Femur (tissue), 1 donor: ENCODE measurements around the gene E2F1.
"Not testable (repeated sequence)": the region's sequence is repeated elsewhere in the genome, so short reads cannot be mapped to it uniquely, and the experiment has no call there.

ENCODE experiments used
- DNase-seq: peaks from one replicate; pipeline ENCODE4 v3.0.0-alpha.2; 2017

Gene E2F1

GRCh38 chr20:33710681-33711445 lies 24.7 kb upstream of the E2F1 start:
- DNase-seq = no peak

- DNase-seq = no peak
Measured at GRCh38 chr20:33709905-33710541, 23.8 kb upstream of the E2F1 start.

- DNase-seq = no peak
Measured at GRCh38 chr20:33709398-33709797, 23.2 kb upstream of the E2F1 start.

- no peak for DNase-seq
Measured at GRCh38 chr20:33707668-33708067, 21.5 kb upstream of the E2F1 start.

- no peak for DNase-seq
Measured at GRCh38 chr20:33704197-33704924, 18.2 kb upstream of the E2F1 start.

- no peak for DNase-seq
Measured at GRCh38 chr20:33703498-33704137, 17.4 kb upstream of the E2F1 start.

- DNase-seq = no peak
Measured at GRCh38 chr20:33702861-33703260, 16.7 kb upstream of the E2F1 start.

GRCh38 chr20:33701629-33702450 lies 15.7 kb upstream of the E2F1 start:
- no peak for DNase-seq

GRCh38 chr20:33700696-33701441 lies 14.7 kb upstream of the E2F1 start:
- DNase-seq = not testable (repeated sequence)

GRCh38 chr20:33698966-33699365 lies 12.8 kb upstream of the E2F1 start:
- not testable (repeated sequence) for DNase-seq

GRCh38 chr20:33697129-33697528 lies 10.9 kb upstream of the E2F1 start:
- DNase-seq = peak; percentile 72

GRCh38 chr20:33696448-33696847 lies 10.3 kb upstream of the E2F1 start:
- no peak for DNase-seq

- DNase-seq = no peak
Measured at GRCh38 chr20:33694639-33695012, 8.4 kb upstream of the E2F1 start.

- DNase-seq = peak; percentile 86
Measured at GRCh38 chr20:33693741-33694638, 7.8 kb upstream of the E2F1 start.

- no peak for DNase-seq
Measured at GRCh38 chr20:33693289-33693688, 7.1 kb upstream of the E2F1 start.

- peak; percentile 58 for DNase-seq
Measured at GRCh38 chr20:33689973-33690372, 3.8 kb upstream of the E2F1 start.

GRCh38 chr20:33689493-33689892 lies 3.3 kb upstream of the E2F1 start:
- DNase-seq = no peak

GRCh38 chr20:33688938-33689424 lies 2.8 kb upstream of the E2F1 start:
- DNase-seq = no peak

- no peak for DNase-seq
Measured at GRCh38 chr20:33687993-33688937, 2.1 kb upstream of the E2F1 start.
